CD4-positive, alpha-beta T cell treated with Interleukin-6 for 4 hours (primary cell): ENCODE measurements around the gene FAM131B.
A peak's percentile ranks its signal among the peaks of the same experiment; 100 is the strongest.

ENCODE experiments used
- DNase-seq: peaks from one replicate; pipeline ENCODE4 v3.0.0-alpha.2; 2020; ENCODE audit warnings: mixed read lengths

The FAM131B gene

GRCh38 chr7:143356414-143357050, 6.0 kb downstream of the FAM131B start:
- no peak for DNase-seq

- no peak for DNase-seq
These were observed 6.8 kb downstream of the FAM131B start for GRCh38 chr7:143355450-143356385.

GRCh38 chr7:143354965-143355364, 7.5 kb downstream of the FAM131B start:
- no peak for DNase-seq

- no peak for DNase-seq
These were observed 8.1 kb downstream of the FAM131B start for GRCh38 chr7:143354376-143354775.

GRCh38 chr7:143352531-143353002, 9.9 kb downstream of the FAM131B start:
- DNase-seq, result no peak

- no peak for DNase-seq
These were observed 10.9 kb downstream of the FAM131B start for GRCh38 chr7:143351574-143351973.

GRCh38 chr7:143351060-143351459, 11.5 kb downstream of the FAM131B start:
- no peak for DNase-seq

- no peak for DNase-seq
These were observed 14.6 kb downstream of the FAM131B start for GRCh38 chr7:143347950-143348349.

GRCh38 chr7:143346018-143346417, 16.5 kb downstream of the FAM131B start:
- no peak for DNase-seq

- DNase-seq, result peak; percentile 75
These were observed 17.0 kb downstream of the FAM131B start for GRCh38 chr7:143345428-143345900.

- DNase-seq, result no peak
These were observed 18.9 kb downstream of the FAM131B start for GRCh38 chr7:143343596-143343995.

- DNase-seq, result no peak
These were observed 20.7 kb downstream of the FAM131B start for GRCh38 chr7:143341842-143342241.

GRCh38 chr7:143337216-143337615, 25.3 kb downstream of the FAM131B start:
- DNase-seq, result no peak

- no peak for DNase-seq
These were observed 28.3 kb downstream of the FAM131B start for GRCh38 chr7:143334244-143334643.

- DNase-seq, result no peak
These were observed 31.2 kb downstream of the FAM131B start for GRCh38 chr7:143331179-143331801.

GRCh38 chr7:143329471-143330170, 32.9 kb downstream of the FAM131B start:
- no peak for DNase-seq

- DNase-seq, result no peak
These were observed 34.6 kb downstream of the FAM131B start for GRCh38 chr7:143327903-143328302.

GRCh38 chr7:143325240-143325639, 37.3 kb downstream of the FAM131B start:
- DNase-seq, result no peak

- no peak for DNase-seq
These were observed 38.9 kb downstream of the FAM131B start for GRCh38 chr7:143323653-143324052.

GRCh38 chr7:143322760-143323633, 39.5 kb downstream of the FAM131B start:
- DNase-seq, result no peak

GRCh38 chr7:143321734-143322133, 40.8 kb downstream of the FAM131B start:
- DNase-seq, result peak; percentile 30

- no peak for DNase-seq
These were observed 41.3 kb downstream of the FAM131B start for GRCh38 chr7:143321242-143321641.
